Measurements from ENCODE around the gene VAV3.
"Not testable (repeated sequence)": the region's sequence is repeated elsewhere in the genome, so short reads cannot be mapped to it uniquely, and the experiment has no call there.

VAV3 gene

GRCh38 chr1:107786203-107786845 lies 178.7 kb downstream of the VAV3 start:
- peak; percentile 34 for DNase-seq

GRCh38 chr1:107785496-107786202 lies 179.3 kb downstream of the VAV3 start:
- DNase-seq = peak; percentile 72

- DNase-seq = peak; percentile 43
These were observed 182.6 kb downstream of the VAV3 start for GRCh38 chr1:107782217-107782845.

GRCh38 chr1:107781245-107781644 lies 183.7 kb downstream of the VAV3 start:
- no peak for DNase-seq

- no peak for DNase-seq
These were observed 187.3 kb downstream of the VAV3 start for GRCh38 chr1:107777664-107778047.

- peak; percentile 19 for DNase-seq
These were observed 187.9 kb downstream of the VAV3 start for GRCh38 chr1:107776900-107777663.

- no peak for DNase-seq
These were observed 193.6 kb downstream of the VAV3 start for GRCh38 chr1:107771377-107771776.

GRCh38 chr1:107767156-107767582 lies 197.8 kb downstream of the VAV3 start:
- no peak for DNase-seq

- no peak for DNase-seq
These were observed 198.4 kb downstream of the VAV3 start for GRCh38 chr1:107766533-107766932.

- no peak for DNase-seq
These were observed 202.1 kb downstream of the VAV3 start for GRCh38 chr1:107762751-107763390.

- no peak for DNase-seq
These were observed 204.9 kb downstream of the VAV3 start for GRCh38 chr1:107760065-107760464.

GRCh38 chr1:107750364-107750959 lies 214.5 kb downstream of the VAV3 start:
- peak; percentile 78 for DNase-seq

- DNase-seq = peak; percentile 26
These were observed 216.4 kb downstream of the VAV3 start for GRCh38 chr1:107748531-107748930.

- DNase-seq = no peak
These were observed 223.7 kb downstream of the VAV3 start for GRCh38 chr1:107741242-107741641.

GRCh38 chr1:107740579-107740978 lies 224.4 kb downstream of the VAV3 start:
- DNase-seq = no peak

- DNase-seq = no peak
These were observed 225.3 kb downstream of the VAV3 start for GRCh38 chr1:107739651-107740050.

GRCh38 chr1:107739201-107739600 lies 225.8 kb downstream of the VAV3 start:
- no peak for DNase-seq

- DNase-seq = not testable (repeated sequence)
These were observed 231.6 kb downstream of the VAV3 start for GRCh38 chr1:107733401-107733800.

- DNase-seq = no peak
These were observed 237.1 kb downstream of the VAV3 start for GRCh38 chr1:107727866-107728265.

- no peak for DNase-seq
These were observed 238.1 kb downstream of the VAV3 start for GRCh38 chr1:107726860-107727259.

GRCh38 chr1:107724648-107725047 lies 240.3 kb downstream of the VAV3 start:
- no peak for DNase-seq

GRCh38 chr1:107720210-107720609 lies 244.8 kb downstream of the VAV3 start:
- not testable (repeated sequence) for DNase-seq

Data from MV-4-11 (cell line).